Stimulated activated CD4-positive, alpha-beta T cell treated with anti-CD3 and anti-CD28 coated beads, Interleukin-1b, Interleukin-23, amount 100 ng/mL, for 24 hours (primary cell): Measurements from ENCODE around the gene MKRN1.
"Not testable (repeated sequence)": the region's sequence is repeated elsewhere in the genome, so short reads cannot be mapped to it uniquely, and the experiment has no call there.

Experiments
- DNase-seq, 4 experiments: peaks; one replicate each; pipeline ENCODE4 v3.0.0-alpha.2; 2020; ENCODE audit warnings: low read depth in 4 of 4, low spot score in 1 of 4

The MKRN1 gene

DNA sequence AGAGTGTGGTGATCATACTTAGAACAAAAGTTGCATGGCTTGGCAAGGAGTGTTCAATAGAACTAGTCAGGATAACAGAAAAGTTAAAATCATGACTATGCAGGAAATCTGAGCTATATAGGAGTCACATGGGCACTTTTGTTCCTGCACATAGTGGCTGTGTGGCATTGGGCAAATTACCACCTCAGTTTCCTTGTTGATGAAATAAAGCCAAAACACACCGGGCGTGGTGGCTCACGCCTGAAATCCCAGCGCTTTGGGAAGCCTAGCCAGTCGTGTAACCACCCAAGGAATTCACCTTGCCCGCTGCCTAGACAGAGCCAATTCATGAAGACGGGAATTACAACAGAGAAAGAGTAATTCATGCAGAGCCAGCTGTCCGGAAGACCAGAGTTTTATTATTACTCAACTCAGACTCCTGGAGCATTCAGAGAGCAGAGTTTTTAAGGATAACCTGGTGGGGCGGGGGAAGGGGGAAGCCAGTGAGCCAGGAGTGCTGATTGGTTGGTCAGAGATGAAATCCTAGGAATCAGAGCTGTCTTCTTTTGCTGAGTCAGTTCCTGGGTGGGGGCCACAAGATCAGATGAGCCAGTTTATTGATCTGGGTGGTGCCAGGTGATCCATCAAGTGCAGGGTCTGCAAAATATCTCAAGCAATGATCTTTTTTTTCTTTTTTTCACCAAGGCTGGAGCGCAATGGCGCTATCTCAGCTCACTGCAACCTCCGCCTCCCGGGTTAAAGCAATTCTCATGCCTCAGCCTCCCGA is 6.4 kb upstream of the MKRN1 start:
- no peak for DNase-seq

DNA sequence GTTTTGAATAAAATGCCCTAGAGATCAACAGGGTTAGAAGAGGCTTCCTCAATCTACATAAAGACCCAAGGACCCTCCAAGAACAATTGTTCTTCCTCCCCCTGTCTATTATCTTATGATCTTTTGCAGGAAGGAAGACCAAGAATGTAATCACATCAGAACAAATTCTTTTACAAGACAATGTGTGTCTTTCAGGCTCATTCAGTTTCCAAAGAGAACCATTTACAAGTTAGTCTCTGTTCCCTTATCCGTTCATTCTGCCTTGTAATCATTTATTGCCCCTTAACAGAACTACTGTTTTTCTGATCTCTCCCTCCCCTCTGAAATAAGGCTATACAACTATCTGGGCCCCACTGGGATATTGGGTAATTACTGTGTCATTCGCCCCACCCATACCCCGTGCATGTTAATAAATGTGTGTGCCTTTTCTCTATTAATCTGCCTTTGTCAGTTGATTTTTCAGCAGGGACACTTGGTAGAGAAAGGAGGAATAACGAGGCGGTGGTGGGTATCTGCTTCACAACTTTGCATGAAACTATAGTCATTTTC is 5.7 kb upstream of the MKRN1 start:
- DNase-seq, result no peak

DNA sequence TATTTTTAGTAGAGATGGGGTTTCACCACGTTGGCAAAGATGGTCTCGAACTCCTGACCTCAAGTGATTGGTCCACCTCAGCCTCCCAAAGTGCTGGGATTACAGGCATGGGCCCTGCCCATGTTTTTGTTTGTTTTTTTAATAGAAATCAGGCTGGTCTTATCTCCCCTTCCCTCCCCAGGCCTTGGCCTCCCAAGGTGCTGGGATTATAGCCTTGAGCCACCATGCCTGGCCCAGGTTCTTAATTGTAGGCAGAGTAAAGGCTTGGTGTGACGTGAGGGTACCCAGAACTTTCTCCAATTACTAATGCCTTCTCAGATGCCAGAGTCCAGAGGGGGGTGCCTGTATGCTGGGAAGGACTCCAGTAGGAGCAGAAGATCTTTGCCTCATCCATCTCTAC is 5.2 kb upstream of the MKRN1 start:
- DNase-seq, result no peak

DNA sequence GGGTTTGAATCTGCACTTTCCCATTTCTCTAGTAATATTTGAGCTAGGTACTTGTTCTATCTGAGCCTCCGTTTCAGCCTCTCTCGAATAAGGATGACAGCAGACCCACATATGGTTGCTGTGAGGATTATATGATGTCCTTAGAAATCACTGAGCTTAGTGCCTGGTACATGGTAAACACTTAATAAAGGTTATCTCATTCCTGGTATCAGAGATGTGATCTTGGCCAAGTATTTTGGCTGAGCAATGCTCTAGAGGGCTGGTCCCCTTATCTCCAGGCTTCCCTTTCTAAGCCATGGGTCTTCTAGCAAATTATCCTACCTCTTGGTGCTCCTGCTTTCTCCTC is 407 bp upstream of the MKRN1 start:
- DNase-seq, result no peak

DNA sequence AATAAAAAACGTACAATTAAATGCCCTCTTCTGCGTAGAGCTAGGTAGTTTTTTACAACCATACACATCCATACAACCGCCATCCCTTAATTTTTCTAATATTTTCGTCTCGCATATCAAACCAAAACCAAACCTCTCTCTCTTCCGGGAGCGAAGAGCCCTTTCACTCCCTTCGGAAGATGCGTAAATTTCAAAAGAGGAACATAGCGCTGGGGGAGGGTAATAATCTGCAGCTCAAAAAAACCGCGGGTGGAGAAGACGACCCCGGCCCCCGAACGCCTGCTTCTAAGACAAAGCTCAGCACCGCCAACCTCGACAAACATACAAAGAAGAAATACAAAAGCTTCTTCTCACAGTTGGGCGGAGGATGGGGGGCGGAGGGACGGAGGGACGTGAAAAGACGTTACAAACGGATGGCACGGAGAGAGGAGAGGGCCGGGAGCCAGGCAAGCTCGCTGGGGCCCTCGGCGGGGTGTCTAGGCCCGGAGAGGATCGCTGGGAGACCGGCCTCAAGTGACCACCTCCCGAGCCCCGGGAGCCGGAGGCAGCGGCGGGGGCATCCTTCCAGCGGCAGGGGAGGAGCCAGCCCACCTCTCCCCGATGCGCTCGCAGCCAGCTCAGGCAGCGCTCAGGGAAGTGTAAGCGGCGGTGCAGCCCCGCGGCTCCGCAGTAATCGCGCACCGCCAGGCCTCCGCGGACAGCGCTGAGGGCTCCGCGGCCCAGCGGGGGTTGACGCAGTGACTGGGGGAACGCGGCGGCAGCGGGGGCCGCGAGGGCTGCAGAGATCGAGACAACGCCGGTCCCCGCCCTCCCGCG is 851 bp downstream of the MKRN1 start:
- DNase-seq, result peak; percentile 2 to 29 (median 10)

DNA sequence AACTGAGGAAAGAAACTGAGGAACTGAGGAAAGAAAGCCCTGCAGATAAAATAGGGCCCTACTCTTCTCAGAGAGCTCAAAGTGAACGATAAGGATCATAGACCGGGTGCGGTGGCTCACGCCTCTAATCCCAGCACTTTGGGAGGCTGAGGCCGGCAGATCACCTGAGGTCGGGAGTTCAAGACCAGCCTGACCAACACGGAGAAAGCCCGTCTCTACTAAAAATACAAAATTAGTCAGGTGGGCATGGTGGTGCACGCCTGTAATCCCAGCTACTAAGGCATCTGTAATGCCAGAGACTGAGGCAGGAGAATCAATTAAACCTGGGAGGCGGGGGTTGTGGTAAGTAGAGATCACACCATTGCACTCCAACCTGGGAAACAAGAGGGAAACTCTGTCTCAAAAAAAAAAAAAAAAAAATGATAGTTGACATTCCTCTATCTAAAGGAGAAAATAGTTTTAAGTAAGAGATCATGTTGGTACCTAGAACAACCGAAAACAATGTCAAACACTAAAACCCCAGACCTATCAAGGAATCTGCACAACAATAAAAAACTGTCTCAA is 2.5 kb downstream of the MKRN1 start:
- no peak for DNase-seq

DNA sequence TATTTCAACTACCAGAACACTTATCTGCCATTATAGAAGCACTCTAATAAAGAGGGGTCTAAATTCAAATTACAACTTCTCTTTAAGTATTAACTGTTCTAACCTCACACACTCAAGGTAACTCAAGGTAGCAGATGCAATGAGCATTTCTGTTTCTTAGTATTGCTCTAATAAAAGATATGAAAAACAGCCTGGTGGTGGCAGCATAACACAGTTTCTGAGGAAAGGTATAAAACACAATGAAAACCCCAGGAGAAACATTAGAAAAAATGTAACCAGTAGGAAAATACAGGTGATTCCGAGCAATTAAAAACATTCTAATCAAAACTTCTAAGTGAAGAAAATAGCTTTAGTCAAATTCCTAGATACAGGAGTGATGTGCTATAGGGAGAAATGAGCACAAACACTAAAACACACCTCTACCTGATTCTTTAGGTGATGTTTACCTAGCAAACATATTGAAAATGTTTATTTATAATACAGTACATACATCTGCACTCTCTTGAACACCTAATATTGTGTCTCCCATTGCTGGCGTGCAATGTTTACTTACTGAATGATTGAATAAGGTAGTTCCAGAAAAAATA is 3.5 kb downstream of the MKRN1 start:
- peak in 2 of 4 experiments; percentile 8 to 15 for DNase-seq

DNA sequence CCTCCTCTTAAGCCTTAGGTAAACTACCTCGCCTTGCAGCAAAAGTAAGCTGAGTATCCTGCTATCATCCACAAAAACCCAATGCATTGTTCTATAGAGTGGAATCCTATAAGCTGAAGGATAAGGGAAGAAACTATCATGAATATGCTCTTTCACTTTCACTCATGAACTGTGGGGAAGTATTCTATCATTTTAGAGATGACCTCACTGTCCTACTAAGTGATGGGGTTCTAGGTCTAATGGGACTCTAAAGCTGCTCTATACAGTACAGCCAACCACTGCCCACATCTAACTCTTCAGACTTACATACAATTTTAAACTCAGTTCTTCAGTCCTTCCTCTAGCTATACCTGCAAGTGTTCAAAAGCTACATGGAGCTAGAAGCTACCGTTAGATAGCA is 16.2 kb downstream of the MKRN1 start:
- DNase-seq, result no peak

- no peak for DNase-seq
Observed at GRCh38 chr7:140458916-140459315, 20.4 kb downstream of the MKRN1 start.

GRCh38 chr7:140458201-140458600 is 21.1 kb downstream of the MKRN1 start:
- no peak for DNase-seq

DNA sequence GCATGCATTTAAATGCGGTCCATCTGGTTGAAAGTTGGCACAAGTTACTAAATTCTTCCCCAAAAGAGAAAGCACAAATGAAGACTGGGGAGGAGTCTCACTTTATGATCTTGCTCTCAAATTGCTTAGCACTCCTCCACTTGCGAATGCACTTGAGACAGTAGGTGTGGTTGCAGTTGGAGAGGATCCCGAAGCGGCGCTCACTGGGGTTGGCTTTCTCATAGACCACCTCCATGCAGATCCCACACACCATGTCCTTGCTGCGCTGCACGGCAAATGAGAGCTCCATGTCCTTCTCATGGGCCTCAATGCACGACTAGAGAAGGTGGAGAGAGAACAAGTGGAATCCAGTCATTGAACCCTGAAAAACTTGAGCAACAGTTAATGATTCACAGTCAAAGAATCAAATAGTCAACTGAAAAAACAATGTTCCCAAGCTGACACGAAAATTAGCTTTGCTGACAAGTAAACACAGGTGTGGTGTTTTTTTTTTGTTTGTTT is 22.7 kb downstream of the MKRN1 start:
- DNase-seq, result no peak

- no peak for DNase-seq
Observed at GRCh38 chr7:140455743-140456142, 23.6 kb downstream of the MKRN1 start.

DNA sequence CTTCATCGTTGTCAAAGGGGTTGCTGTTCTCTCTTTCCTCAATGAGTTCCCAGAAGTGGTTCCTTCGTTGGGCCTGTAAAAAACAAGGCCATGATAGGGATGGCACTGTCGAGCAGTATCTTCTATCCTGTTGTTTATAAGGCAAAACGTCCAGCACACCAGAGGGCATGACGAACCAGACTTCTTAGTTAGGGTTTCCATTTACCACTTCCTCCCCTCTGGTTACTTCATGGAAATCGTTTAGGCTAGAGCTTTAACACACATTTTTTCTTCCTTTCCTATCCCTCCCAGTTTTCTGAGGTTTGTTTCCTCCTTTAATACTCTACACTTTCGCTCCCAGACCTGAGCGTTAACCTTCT is 24.7 kb downstream of the MKRN1 start:
- DNase-seq, result no peak

DNA sequence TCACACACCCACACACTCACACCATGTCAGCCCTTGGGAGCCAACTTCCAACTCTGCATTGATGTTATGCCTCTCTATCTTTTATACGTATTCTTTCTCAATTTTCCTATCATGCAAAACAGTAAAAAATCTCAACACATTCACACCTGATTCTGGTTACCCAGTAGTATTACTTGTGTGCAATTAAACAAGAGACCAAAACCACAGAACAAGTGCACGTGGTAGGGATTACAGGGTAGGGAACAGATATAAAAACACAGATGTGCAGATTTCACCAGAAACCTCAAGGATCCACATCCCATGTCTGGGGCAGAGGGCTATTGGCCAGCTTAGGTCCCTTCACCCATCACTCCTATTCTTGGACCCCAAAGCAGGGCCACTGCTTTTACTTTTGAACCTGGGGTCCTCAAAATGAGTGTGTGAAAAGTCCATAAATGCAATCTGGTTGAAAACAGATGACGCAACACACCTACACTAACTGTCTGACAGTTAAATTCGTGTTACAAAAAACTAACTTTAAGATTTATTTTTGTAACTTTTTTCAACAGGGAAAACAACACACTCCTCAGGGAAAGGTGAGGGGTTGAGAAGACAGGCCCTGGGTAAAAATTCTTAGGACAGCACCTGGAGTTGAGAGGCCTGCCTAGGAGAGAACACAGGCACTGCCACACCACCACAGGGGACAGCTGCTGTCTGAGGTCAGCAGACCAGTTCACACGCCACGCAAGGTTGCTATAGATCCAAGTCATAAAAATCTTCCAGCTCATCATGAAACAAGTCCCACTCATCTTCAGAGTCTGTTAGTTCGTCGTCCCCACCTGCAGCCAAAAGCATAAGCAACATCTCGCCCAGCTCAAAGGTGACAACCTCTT is 25.3 kb downstream of the MKRN1 start:
- DNase-seq, result not testable (repeated sequence)

DNA sequence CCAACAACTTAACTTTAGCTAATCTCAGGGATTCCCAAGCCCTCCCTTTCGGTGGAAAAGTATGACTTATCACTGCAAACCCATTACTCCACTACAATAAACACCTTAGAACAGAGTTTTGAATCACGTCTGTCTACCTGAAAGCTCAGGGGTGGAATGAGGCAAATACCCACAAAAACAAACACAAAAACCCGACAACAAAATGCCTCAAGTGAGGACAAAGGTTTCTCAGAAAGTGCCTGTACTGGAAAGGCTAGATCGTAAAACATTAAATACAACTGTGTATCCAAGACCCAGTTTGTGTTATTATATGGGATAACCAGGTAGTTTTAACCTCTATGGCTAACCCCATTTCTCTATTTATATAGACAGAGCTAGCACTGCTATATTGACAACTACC is 26.0 kb downstream of the MKRN1 start:
- DNase-seq, result no peak

DNA sequence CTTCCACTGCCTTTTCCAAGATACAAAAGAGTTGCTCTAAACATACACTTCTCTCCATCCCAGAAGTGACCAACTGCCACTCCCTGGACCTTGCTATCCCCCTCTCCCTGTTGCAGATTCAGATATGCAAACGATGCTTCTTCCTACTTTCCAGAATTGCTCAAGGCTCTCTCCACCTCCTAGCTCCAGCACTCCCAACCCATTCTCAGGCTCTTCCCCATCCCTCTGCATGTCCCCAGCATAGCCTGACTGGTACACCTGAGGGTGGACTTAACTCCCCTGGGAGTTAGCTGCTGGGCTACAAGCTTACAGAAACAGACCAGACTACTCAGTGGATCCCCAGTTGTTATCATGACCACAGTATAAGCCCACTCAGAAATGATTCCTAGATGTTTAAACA is 27.6 kb downstream of the MKRN1 start:
- DNase-seq, result no peak

GRCh38 chr7:140448781-140449480 is 30.4 kb downstream of the MKRN1 start:
- no peak for DNase-seq

- DNase-seq, result no peak
Observed at GRCh38 chr7:140447841-140448240, 31.5 kb downstream of the MKRN1 start.

- DNase-seq, result no peak
Observed at GRCh38 chr7:140446467-140446866, 32.8 kb downstream of the MKRN1 start.

DNA sequence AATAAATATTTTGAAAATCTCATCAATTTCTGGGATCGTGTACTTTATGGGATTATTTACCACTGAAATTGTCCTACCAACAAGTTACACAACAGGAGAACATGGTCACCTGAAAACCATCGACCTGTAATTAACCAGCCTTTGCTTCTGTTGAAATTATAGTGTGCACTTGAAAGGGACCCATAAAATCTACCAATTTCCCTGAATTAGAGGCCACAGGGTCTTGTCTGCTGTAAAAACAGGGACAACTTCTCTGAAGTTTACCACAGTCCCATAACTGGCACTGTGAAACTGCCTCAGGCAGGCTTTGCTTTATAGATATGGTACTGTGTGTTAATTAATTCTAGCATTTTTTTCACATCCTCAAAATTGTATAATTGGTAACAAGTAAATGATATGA is 37.8 kb downstream of the MKRN1 start:
- no peak for DNase-seq
